ENCODE data around the gene USP14. TPM values are rescaled to one million over a fixed set of nuclear protein-coding genes. Genes with fewer than 3 reads are reported as not detected.
A peak's percentile ranks its signal among the peaks of the same experiment; 100 is the strongest.

USP14 gene
- total RNA-seq, 1 experiment from 2014 or later, result 95.2 TPM

DNA sequence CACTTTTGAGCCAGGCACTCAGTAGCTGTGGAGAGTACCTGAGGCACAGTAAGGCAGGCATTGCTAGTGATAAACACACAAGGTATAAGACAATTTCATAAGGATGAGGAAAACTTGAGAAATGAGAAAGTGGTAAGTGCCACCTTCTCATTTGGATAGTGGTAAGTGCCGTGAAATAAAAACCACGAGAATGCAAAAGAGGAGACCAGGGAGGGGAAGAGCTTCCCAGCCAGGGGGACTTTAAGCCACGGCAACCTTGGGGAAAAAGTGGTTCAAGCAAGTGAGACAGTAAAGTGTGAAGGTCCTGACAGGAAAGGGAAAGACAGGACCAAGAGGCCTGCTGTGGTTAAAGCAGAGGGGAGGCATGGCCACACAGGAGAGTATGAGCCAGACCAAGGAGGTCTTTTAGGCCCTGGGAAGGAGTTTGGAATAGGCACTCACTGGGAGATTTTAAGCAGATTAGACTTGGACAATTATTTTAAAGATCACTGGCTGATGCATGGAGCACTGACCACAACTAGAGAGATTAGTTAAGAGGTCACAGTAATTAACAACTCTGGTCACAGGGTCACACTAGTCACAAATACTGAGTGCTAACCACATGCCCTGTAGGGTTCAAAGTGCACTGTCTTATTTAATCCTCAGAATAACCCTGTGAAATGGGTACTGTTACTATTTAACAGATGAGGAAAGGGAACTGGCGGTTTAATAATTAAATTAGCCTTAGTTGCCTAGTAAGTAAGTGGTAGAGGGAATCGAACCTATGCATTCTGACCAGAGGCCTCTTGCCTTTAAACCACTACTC, 59.4 kb downstream of the USP14 start:
- no peaks in the 10 kb centered on the region for H3K9me3 Mint-ChIP-seq (ENCODE audit: unreplicated experiment)
- intact Hi-C loops (cut with micrococcal nuclease; ENCODE audit: unreplicated experiment), result no loop called here
- Histone ChIP-seq H3K36me3 (ENCODE audit: control insufficient read depth, insufficient read depth, low read length) (peaks cover 7% of the 10 kb centered on the region), H3K4me1 (0 out of 2 replicates have a peak, but pooled peaks cover 6% of the 10 kb centered on the region), H3K4me3 (ENCODE audit: low read depth, low read length) (no peak overlapping the region), H3K9me3 (no peaks in the 10 kb centered on the region), H3K27me3 (replicated peaks; ENCODE audit: control insufficient read depth, insufficient read depth, low read length) (no peaks in the 10 kb centered on the region)
- ChIA-PET CTCF (no interaction called here), POLR2A (no interaction called here)
- H3K27ac Mint-ChIP-seq (ENCODE audit: unreplicated experiment), result peak overlapping the region; percentile 46
- no peaks in the 10 kb centered on the region for H3K27me3 Mint-ChIP-seq (ENCODE audit: insufficient read depth, unreplicated experiment)
- BruUV-seq (replicated peaks), result no TSS peak
- H3K4me1 Mint-ChIP-seq (ENCODE audit: low read depth, unreplicated experiment), result peaks cover 14% of the 10 kb centered on the region
- H3K4me3 Mint-ChIP-seq (ENCODE audit: unreplicated experiment), result peak overlapping the region; percentile 21
- no peak for DNase-seq
- H3K36me3 Mint-ChIP-seq (ENCODE audit: insufficient read depth, unreplicated experiment), result peaks cover 76% of the 10 kb centered on the region
- TF ChIP-seq, protein P1, sequence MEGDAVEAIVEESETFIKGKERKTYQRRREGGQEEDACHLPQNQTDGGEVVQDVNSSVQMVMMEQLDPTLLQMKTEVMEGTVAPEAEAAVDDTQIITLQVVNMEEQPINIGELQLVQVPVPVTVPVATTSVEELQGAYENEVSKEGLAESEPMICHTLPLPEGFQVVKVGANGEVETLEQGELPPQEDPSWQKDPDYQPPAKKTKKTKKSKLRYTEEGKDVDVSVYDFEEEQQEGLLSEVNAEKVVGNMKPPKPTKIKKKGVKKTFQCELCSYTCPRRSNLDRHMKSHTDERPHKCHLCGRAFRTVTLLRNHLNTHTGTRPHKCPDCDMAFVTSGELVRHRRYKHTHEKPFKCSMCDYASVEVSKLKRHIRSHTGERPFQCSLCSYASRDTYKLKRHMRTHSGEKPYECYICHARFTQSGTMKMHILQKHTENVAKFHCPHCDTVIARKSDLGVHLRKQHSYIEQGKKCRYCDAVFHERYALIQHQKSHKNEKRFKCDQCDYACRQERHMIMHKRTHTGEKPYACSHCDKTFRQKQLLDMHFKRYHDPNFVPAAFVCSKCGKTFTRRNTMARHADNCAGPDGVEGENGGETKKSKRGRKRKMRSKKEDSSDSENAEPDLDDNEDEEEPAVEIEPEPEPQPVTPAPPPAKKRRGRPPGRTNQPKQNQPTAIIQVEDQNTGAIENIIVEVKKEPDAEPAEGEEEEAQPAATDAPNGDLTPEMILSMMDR (IDR thresholded peaks at IDR 0.05; ENCODE audit: insufficient read depth in 1 of 2, low read depth in 1 of 2, low read length in 1 of 2, severe bottlenecking in 1 of 2, unreplicated experiment in 1 of 2), result no peak

DNA sequence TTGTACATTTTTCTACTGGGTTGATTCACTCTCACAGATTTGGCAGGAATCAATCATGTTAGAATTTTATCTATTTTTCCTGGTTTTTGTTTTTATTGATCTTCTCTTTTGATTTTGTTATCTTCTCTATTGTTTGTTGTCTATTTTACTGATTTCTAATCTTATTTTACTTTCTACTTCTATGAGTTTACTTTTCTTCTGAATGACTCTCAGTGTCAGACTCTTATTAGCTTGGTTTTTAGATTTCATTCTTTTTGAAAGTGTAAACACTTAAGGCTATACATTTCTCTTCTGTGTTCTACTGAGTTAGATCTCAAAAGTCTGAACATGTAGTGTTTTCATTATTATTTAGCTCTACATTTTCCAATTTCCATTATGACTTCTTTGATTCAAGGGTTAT, 62.4 kb downstream of the USP14 start:
- ChIA-PET POLR2A (no interaction called here), CTCF (no interaction called here)
- TF ChIP-seq, protein P1 (IDR thresholded peaks at IDR 0.05; ENCODE audit: insufficient read depth in 1 of 2, low read depth in 1 of 2, low read length in 1 of 2, severe bottlenecking in 1 of 2, unreplicated experiment in 1 of 2), result no peak
- Mint-ChIP-seq H3K4me1 (ENCODE audit: low read depth, unreplicated experiment) (peaks cover 14% of the 10 kb centered on the region), H3K27ac (ENCODE audit: unreplicated experiment) (peak overlapping the region; percentile 31), H3K9me3 (ENCODE audit: unreplicated experiment) (no peaks in the 10 kb centered on the region), H3K4me3 (ENCODE audit: unreplicated experiment) (no peak overlapping the region), H3K36me3 (ENCODE audit: insufficient read depth, unreplicated experiment) (peaks cover 65% of the 10 kb centered on the region), H3K27me3 (ENCODE audit: insufficient read depth, unreplicated experiment) (no peaks in the 10 kb centered on the region)
- peaks cover 5% of the 10 kb centered on the region for H3K36me3 ChIP-seq (ENCODE audit: control insufficient read depth, insufficient read depth, low read length)
- no peaks in the 10 kb centered on the region for H3K9me3 ChIP-seq
- H3K27me3 ChIP-seq (replicated peaks; ENCODE audit: control insufficient read depth, insufficient read depth, low read length), result no peaks in the 10 kb centered on the region
- no peak for DNase-seq
- H3K4me1 ChIP-seq, result 0 out of 2 replicates have a peak, but pooled peaks cover 6% of the 10 kb centered on the region
- no TSS peak for BruUV-seq (replicated peaks)
- intact Hi-C loops (cut with micrococcal nuclease; ENCODE audit: unreplicated experiment), result no loop called here
- H3K4me3 ChIP-seq (ENCODE audit: low read depth, low read length), result no peak overlapping the region

DNA sequence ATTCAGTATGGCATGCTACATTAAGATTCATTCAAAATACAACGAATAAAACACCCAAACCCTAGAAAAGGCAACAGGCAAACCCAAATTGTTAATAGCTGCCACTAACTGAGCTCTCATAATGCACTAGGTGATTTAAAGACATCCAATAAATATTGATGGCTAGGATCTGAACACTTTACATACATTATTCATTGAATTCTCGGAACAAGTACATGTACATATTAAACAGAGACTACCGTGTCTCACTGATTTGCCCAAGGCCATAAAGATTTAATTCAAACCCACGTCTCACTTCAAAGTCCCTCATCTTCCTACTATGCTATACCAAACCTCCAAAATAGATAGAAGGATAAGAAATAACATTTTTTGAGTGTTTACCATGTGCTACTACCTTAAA, 67.4 kb downstream of the USP14 start:
- no peak for DNase-seq
- no peaks in the 10 kb centered on the region for H3K9me3 ChIP-seq
- H3K4me1 ChIP-seq, result no peaks in the 10 kb centered on the region
- H3K4me3 ChIP-seq (ENCODE audit: low read depth, low read length), result no peak overlapping the region
- Mint-ChIP-seq H3K9me3 (ENCODE audit: unreplicated experiment) (no peaks in the 10 kb centered on the region), H3K27ac (ENCODE audit: unreplicated experiment) (no peak overlapping the region), H3K4me3 (ENCODE audit: unreplicated experiment) (no peak overlapping the region), H3K4me1 (ENCODE audit: low read depth, unreplicated experiment) (no peaks in the 10 kb centered on the region), H3K27me3 (ENCODE audit: insufficient read depth, unreplicated experiment) (no peaks in the 10 kb centered on the region), H3K36me3 (ENCODE audit: insufficient read depth, unreplicated experiment) (peaks cover 60% of the 10 kb centered on the region)
- H3K36me3 ChIP-seq (ENCODE audit: control insufficient read depth, insufficient read depth, low read length), result no peaks in the 10 kb centered on the region; the same call in 1 of the 2 replicates
- H3K27me3 ChIP-seq (replicated peaks; ENCODE audit: control insufficient read depth, insufficient read depth, low read length), result no peaks in the 10 kb centered on the region
- POLR2A ChIA-PET, result no interaction called here
- intact Hi-C loops (cut with micrococcal nuclease; ENCODE audit: unreplicated experiment), result no loop called here
- BruUV-seq (replicated peaks), result no TSS peak
- TF ChIP-seq, protein P1 (IDR thresholded peaks at IDR 0.05; ENCODE audit: insufficient read depth in 1 of 2, low read depth in 1 of 2, low read length in 1 of 2, severe bottlenecking in 1 of 2, unreplicated experiment in 1 of 2), result no peak
- CTCF ChIA-PET, result no interaction called here

Data from Caco-2 (cell line).